ENCODE data around the gene GDPD5. TPM values are rescaled to one million over a fixed set of nuclear protein-coding genes. Genes with fewer than 3 reads are reported as not detected.

GDPD5 gene
- total RNA-seq, 1 experiment from 2014 or later: 12.2 TPM

DNA sequence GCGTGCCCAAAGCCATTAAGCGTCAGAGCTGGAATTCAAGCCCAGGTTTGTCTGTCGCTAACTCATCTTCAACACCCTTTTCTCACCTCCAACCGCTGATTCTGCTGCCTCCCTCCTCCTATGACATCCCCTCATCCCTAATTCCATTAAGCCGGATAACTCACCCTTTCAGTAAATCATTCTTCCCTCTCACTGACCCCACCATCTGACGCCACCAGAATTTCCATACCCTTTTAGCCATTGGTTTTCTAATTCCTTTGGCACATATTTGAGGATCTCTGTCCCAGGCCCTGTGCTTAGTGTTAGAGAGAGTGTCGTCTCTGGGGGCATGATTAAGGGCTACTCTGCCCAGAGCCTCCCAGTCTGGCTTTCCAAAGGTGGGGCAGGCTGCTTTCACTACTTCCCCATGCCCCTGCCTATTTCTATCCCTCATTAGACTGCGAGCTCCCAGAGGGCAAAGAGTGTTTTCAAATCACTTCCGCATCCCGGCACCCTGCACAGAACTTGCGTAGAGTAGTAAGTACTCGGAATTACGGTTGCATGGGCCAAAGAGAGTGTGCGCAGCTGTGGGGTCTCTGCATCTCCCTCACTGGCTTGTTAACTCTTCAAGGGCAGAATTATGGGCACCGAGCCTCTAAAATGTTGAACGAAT lies 96.6 kb downstream of the GDPD5 start:
- TF ChIP-seq, protein P1, sequence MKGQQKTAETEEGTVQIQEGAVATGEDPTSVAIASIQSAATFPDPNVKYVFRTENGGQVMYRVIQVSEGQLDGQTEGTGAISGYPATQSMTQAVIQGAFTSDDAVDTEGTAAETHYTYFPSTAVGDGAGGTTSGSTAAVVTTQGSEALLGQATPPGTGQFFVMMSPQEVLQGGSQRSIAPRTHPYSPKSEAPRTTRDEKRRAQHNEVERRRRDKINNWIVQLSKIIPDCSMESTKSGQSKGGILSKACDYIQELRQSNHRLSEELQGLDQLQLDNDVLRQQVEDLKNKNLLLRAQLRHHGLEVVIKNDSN (CRISPR knock-in tag; IDR thresholded peaks at IDR 0.05): no peak
- TF ChIP-seq ZNF317 (CRISPR knock-in tag; IDR thresholded peaks at IDR 0.05; ENCODE audit: borderline replicate concordance, low read depth) (no peak), ZNF263 (CRISPR knock-in tag; IDR thresholded peaks at IDR 0.05; ENCODE audit: low read depth) (no peak), SMAD3 (CRISPR knock-in tag; IDR thresholded peaks at IDR 0.05; ENCODE audit: borderline replicate concordance) (no peak), GABPB1 (CRISPR knock-in tag; IDR thresholded peaks at IDR 0.05) (no peak), ZNF423 (CRISPR knock-in tag; IDR thresholded peaks at IDR 0.05) (no peak), FOXK1 (CRISPR knock-in tag; IDR thresholded peaks at IDR 0.05) (no peak), ZNF121 (CRISPR knock-in tag; IDR thresholded peaks at IDR 0.05) (no peak)
- TF ChIP-seq, protein P2, sequence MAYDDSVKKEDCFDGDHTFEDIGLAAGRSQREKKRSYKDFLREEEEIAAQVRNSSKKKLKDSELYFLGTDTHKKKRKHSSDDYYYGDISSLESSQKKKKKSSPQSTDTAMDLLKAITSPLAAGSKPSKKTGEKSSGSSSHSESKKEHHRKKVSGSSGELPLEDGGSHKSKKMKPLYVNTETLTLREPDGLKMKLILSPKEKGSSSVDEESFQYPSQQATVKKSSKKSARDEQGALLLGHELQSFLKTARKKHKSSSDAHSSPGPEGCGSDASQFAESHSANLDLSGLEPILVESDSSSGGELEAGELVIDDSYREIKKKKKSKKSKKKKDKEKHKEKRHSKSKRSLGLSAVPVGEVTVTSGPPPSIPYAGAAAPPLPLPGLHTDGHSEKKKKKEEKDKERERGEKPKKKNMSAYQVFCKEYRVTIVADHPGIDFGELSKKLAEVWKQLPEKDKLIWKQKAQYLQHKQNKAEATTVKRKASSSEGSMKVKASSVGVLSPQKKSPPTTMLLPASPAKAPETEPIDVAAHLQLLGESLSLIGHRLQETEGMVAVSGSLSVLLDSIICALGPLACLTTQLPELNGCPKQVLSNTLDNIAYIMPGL (CRISPR knock-in tag; IDR thresholded peaks at IDR 0.05): no peak
- Mint-ChIP-seq H3K27me3 (ENCODE audit: low read depth) (peaks cover 78% of the 10 kb centered on the region), H3K9me3 (peaks cover 9% of the 10 kb centered on the region), H3K27ac (no peak overlapping the region), H3K36me3 (peaks cover 9% of the 10 kb centered on the region), H3K4me3 (peak overlapping the region; percentile 53), H3K4me1 (peaks cover 40% of the 10 kb centered on the region)
- ChIA-PET CTCF (interaction anchor here (1.2 to 1.6 kb wide), 5 partner anchors 22 to 149 kb away, joined by 3 to 9 read pairs (median 5); partner anchors contain the start of gene GDPD5), POLR2A (no interaction called here)
- ATAC-seq (no peak), DNase-seq (ENCODE audit: low spot score) (no peak)

DNA sequence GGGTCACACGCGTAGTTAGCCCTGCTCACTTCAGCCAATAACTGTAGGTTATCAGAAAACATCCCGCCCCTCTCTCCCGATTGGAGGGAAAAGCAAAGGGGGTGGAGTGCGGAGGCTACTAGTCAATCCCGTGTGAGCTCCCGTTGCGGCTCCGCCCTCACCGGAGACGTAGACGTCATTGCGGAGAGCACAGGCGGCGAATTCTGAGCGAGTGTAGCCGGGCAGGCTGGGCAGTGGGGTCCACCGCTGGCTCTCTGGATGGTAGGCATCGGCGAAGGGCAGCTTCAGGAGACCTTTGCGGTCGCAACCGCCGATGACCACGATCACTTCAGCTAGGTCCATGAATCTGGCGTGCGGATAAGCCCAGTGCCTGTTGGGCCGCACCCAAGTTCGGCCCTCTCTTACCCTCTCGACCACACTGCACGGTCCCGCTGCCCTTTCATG lies 97.4 kb downstream of the GDPD5 start:
- peaks cover 71% of the 10 kb centered on the region for H3K27me3 Mint-ChIP-seq (ENCODE audit: low read depth)
- DNase-seq (ENCODE audit: low spot score) (peak; percentile 85), ATAC-seq (peak; percentile 47)
- peaks cover 41% of the 10 kb centered on the region for H3K4me1 Mint-ChIP-seq
- ChIA-PET CTCF (interaction anchor here (0.6 to 1.3 kb wide), 6 partner anchors 23 to 1633 kb away, joined by 3 to 9 read pairs (median 3); partner anchors contain the start of gene GDPD5), POLR2A (interaction anchor here (0.6 kb wide), 1 partner anchor 61 kb away, joined by 3 read pairs; no protein-coding TSS in a partner anchor)
- H3K27ac Mint-ChIP-seq: no peak overlapping the region
- peak overlapping the region; percentile 29; the same call in 1 of the 2 replicates for H3K4me3 Mint-ChIP-seq
- H3K9me3 Mint-ChIP-seq: peaks cover 9% of the 10 kb centered on the region
- TF ChIP-seq ZNF423 (CRISPR knock-in tag; IDR thresholded peaks at IDR 0.05): no peak
- TF ChIP-seq ATF1 (CRISPR knock-in tag; IDR thresholded peaks at IDR 0.05): no peak
- no peak for TF ChIP-seq MXD4 (CRISPR knock-in tag; IDR thresholded peaks at IDR 0.05; ENCODE audit: borderline replicate concordance)
- TF ChIP-seq NFYB (CRISPR knock-in tag; conservative IDR thresholded peaks at IDR 0.05; ENCODE audit: low read depth): peak; percentile 54
- no peak for TF ChIP-seq TP53 (CRISPR knock-in tag; IDR thresholded peaks at IDR 0.05)
- TF ChIP-seq SP1 (CRISPR knock-in tag; conservative IDR thresholded peaks at IDR 0.05): 0 out of 2 replicates have a peak, but pooled peaks have one; percentile 25
- peaks cover 9% of the 10 kb centered on the region for H3K36me3 Mint-ChIP-seq

DNA sequence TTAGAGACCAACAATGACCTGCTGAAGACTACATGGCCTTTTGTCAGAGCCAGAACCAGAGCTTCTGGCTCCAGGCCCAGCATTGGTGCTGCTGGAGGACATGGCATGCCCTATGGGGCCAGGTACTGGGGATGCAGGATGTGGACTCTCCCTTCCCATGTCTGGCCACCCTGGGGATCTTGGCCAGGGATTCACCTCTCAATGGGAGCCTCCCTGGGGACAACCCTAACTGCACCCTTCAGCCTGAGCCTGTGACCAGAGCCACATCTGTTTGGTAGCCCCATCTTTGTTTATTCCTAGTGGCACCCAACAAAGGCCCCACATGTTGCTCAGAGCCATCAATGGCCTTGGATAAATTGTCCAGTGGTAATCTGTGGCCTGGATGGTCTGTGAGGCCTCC lies 98.6 kb downstream of the GDPD5 start:
- POLR2A ChIA-PET: no interaction called here
- Mint-ChIP-seq H3K9me3 (peaks cover 9% of the 10 kb centered on the region), H3K4me1 (peaks cover 31% of the 10 kb centered on the region)

More for the DNA sequence above, 98.6 kb downstream of the GDPD5 start:
- Mint-ChIP-seq H3K27ac (no peak overlapping the region), H3K4me3 (no peak overlapping the region), H3K27me3 (ENCODE audit: low read depth) (peaks cover 60% of the 10 kb centered on the region), H3K36me3 (peaks cover 18% of the 10 kb centered on the region)
- CTCF ChIA-PET: no interaction called here
- no peak for DNase-seq (ENCODE audit: low spot score)
- no peak for ATAC-seq
- TF ChIP-seq NR1H2 (CRISPR knock-in tag; IDR thresholded peaks at IDR 0.05) (no peak), RORB (CRISPR knock-in tag; IDR thresholded peaks at IDR 0.05) (no peak), GTF2I (CRISPR knock-in tag; conservative IDR thresholded peaks at IDR 0.05) (no peak)
- TF ChIP-seq, protein P3, sequence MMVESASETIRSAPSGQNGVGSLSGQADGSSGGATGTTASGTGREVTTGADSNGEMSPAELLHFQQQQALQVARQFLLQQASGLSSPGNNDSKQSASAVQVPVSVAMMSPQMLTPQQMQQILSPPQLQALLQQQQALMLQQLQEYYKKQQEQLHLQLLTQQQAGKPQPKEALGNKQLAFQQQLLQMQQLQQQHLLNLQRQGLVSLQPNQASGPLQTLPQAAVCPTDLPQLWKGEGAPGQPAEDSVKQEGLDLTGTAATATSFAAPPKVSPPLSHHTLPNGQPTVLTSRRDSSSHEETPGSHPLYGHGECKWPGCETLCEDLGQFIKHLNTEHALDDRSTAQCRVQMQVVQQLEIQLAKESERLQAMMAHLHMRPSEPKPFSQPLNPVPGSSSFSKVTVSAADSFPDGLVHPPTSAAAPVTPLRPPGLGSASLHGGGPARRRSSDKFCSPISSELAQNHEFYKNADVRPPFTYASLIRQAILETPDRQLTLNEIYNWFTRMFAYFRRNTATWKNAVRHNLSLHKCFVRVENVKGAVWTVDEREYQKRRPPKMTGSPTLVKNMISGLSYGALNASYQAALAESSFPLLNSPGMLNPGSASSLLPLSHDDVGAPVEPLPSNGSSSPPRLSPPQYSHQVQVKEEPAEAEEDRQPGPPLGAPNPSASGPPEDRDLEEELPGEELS (CRISPR knock-in tag; IDR thresholded peaks at IDR 0.05): no peak
